GM13977 (cell line): ENCODE results near the gene CDH23.

Source experiments
- DNase-seq: peaks from one replicate; pipeline ENCODE4 v3.0.0; 2012; ENCODE audit warnings: low spot score
- CTCF ChIP-seq: IDR thresholded peaks from 2 replicates; pipeline ENCODE4 v1.5.1; 2012; ENCODE audit warnings: mild to moderate bottlenecking, control low read depth; ENCODE audit not compliant: insufficient read depth; ENCODE audit errors: extremely low read depth, missing control alignments
- in situ Hi-C: fragments of 300-500 bp; cut with MboI; formaldehyde crosslinking; loops from one replicate; pipeline ENCODE4 v1.12.0; 2022; ENCODE audit warnings: low sequenced_read_pairs, low pct_unique_long_range_greater_than_20kb, mixed read lengths, inconsistent platforms; ENCODE audit not compliant: unreplicated experiment

CDH23 gene

GRCh38 chr10:71842856-71843686, 446.4 kb downstream of the CDH23 start:
- in situ Hi-C loops, result no loop called here
- DNase-seq, result no peak
- no peak for TF ChIP-seq CTCF

- TF ChIP-seq CTCF, result no peak
- DNase-seq, result no peak
- in situ Hi-C loops, result no loop called here
Observed at GRCh38 chr10:71844084-71844483, 447.4 kb downstream of the CDH23 start.

DNA sequence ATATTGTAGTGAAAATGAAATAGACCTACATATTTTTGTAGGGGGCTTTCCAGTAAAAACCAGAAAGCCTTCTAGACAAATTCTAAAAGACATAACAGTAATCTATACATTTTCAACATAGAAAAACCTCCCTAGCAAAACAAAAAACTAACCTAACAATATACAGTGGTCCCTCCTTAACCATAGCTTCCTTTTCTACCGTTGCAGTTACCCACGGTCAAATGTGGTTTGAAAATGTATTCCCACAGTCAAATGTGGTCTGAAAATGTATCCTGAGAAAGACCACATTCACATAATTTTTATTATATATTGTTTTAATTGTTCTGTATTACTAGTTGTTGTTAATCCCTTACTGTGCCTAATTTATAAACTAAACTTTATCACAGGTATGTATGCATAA, 448.0 kb downstream of the CDH23 start:
- DNase-seq, result no peak
- in situ Hi-C loops, result no loop called here
- no peak for TF ChIP-seq CTCF

DNA sequence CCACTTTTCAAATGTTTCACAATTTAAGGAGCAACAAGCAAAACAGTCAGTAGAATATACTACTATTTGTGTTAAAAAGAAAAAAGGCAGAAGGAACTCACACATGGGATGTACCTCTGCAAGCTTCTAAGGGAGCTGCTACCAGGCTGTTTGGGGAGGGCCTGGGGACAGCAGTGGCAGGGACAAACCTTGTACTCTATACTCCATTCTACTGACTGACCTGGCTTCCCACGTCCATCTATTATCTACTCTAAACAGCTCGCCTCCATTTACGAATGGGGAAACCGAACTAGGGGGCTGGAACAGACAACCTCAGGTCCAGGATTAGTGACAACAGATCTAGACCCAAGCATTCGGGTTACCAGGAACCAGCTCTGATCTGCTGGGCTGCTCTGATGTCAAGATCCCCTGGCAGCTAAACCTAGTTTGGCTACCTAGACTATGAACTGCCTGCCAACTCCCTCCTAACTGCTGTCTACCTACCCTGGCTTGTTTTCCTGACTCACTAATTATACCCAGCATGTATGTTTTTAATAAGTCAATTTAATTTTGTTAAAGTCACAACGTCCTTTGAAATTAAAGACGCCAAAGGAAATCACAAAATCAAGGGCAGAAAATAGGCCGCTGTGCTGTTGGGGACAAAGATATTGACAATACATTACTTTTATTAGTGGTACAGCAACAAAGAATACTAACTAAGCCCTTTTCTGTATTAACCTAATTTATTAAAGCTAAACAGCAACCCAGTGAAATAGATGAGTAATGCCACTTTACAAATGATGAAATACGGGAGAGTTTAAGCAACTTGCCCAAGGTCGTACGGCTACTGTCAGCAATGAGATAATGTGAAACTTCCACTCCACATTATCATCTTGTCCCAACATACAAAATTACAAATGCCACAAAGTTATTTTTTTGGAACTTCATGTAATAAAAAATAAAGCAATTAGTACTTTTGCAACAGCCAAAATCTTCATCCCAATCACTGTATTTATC, 449.0 kb downstream of the CDH23 start:
- in situ Hi-C loops, result no loop called here
- DNase-seq, result no peak
- TF ChIP-seq CTCF, result no peak

DNA sequence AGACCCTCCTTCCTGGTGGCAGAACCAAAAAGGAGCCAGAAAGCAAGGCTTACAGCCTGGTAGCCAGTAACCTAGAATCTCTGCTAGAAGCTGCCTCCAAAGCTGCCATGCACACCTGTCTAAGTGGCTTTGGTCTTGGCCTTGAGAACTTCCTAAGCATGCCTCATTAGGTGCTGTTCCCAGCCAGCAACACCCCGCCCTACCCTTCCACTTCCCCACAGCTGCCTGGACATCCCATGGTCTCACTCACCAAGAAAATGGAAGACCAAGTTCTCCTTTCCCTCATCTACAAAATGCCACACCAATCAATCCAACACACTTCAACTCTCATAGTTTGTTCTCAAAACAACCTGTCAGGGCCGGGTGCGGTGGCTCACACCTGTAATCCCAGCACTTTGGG, 450.1 kb downstream of the CDH23 start:
- in situ Hi-C loops, result no loop called here
- TF ChIP-seq CTCF, result no peak
- DNase-seq, result no peak

GRCh38 chr10:71847418-71847817, 450.7 kb downstream of the CDH23 start:
- in situ Hi-C loops, result no loop called here
- no peak for TF ChIP-seq CTCF
- no peak for DNase-seq
